ENCODE results near the gene HORMAD2. TPM values are rescaled to one million over a fixed set of nuclear protein-coding genes. Genes with fewer than 3 reads are reported as not detected.
"Not testable (repeated sequence)": the region's sequence is repeated elsewhere in the genome, so short reads cannot be mapped to it uniquely, and the experiment has no call there.

Gene HORMAD2
- total RNA-seq, 6 donors from 2014 or later: 0.80 TPM; not detected in 5

DNA sequence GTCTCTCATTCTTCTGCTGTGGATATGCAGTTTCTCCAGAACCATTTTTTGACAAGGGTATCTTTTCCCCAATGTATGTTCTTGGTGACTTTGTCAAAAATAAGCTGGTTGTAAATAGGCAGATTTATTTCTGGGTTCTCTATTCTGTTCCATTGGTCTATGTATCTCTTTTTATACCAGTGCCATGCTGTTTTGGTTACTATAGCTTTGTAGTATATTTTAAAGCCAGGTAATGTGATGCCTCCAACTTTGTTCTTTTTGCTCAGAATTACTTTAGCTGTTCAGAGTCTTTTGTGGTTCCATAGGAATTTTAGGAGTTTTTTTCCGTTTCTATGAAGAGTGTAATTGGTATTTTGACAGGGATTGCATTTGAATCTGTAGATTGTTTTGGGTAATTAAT is 12.4 kb downstream of the HORMAD2 start:
- no peak overlapping the region for H3K4me3 ChIP-seq
- no peak overlapping the region for H3K27ac ChIP-seq
- H3K4me1 ChIP-seq: peaks cover 0 to 7% (median 0%) of the 10 kb centered on the region in 4 donors
- 79 to 86% methylated on average over 1 of the region's 1 CpG for WGBS, 2 donors
- H3K9me3 ChIP-seq: no peaks in the 10 kb centered on the region
- H3K27me3 ChIP-seq: no peaks in the 10 kb centered on the region
- DNase-seq (no peak), ATAC-seq (ENCODE audit: low FRiP score in 2 of 2) (no peak)
- TF ChIP-seq EP300 (IDR thresholded peaks at IDR 0.05) (no peak), POLR2A (IDR thresholded peaks at IDR 0.05) (no peak), POLR2AphosphoS5 (IDR thresholded peaks at IDR 0.05) (no peak)
- TF ChIP-seq, protein P1, sequence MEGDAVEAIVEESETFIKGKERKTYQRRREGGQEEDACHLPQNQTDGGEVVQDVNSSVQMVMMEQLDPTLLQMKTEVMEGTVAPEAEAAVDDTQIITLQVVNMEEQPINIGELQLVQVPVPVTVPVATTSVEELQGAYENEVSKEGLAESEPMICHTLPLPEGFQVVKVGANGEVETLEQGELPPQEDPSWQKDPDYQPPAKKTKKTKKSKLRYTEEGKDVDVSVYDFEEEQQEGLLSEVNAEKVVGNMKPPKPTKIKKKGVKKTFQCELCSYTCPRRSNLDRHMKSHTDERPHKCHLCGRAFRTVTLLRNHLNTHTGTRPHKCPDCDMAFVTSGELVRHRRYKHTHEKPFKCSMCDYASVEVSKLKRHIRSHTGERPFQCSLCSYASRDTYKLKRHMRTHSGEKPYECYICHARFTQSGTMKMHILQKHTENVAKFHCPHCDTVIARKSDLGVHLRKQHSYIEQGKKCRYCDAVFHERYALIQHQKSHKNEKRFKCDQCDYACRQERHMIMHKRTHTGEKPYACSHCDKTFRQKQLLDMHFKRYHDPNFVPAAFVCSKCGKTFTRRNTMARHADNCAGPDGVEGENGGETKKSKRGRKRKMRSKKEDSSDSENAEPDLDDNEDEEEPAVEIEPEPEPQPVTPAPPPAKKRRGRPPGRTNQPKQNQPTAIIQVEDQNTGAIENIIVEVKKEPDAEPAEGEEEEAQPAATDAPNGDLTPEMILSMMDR (IDR thresholded peaks at IDR 0.05): no peak
- H3K36me3 ChIP-seq: no peaks in the 10 kb centered on the region

DNA sequence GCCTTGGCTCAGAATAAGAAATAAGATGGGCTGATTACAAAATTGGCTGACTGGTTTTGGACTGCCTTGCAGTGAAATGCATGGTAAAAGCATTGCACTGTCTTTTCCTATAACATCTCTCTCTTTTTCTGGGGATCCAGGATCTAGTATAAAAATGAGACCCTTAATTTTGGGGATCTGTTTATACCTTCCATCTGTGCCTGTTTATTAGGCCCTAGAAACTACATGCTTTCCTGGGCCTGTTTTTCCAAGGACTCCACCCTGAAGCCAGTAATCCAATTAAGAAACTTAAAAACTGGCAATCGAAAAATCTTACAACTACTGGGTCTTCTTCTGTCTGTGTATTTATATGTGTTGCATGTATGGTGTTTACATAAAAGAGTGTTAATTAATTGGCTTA is 14.5 kb downstream of the HORMAD2 start:
- no peaks in the 10 kb centered on the region for H3K27me3 ChIP-seq
- no peaks in the 10 kb centered on the region for H3K9me3 ChIP-seq
- ATAC-seq (ENCODE audit: low FRiP score in 2 of 2) (no peak), DNase-seq (no peak)
- no peak for TF ChIP-seq EP300 (IDR thresholded peaks at IDR 0.05)
- TF ChIP-seq POLR2AphosphoS5 (IDR thresholded peaks at IDR 0.05): no peak
- no peak for TF ChIP-seq POLR2A (IDR thresholded peaks at IDR 0.05)
- TF ChIP-seq, protein P1 (IDR thresholded peaks at IDR 0.05): no peak
- no peak overlapping the region for H3K4me3 ChIP-seq
- H3K4me1 ChIP-seq: no peaks in the 10 kb centered on the region
- H3K36me3 ChIP-seq: no peaks in the 10 kb centered on the region
- 90 to 97% methylated on average over 1 of the region's 1 CpG for WGBS, 2 donors
- H3K27ac ChIP-seq: no peak overlapping the region

DNA sequence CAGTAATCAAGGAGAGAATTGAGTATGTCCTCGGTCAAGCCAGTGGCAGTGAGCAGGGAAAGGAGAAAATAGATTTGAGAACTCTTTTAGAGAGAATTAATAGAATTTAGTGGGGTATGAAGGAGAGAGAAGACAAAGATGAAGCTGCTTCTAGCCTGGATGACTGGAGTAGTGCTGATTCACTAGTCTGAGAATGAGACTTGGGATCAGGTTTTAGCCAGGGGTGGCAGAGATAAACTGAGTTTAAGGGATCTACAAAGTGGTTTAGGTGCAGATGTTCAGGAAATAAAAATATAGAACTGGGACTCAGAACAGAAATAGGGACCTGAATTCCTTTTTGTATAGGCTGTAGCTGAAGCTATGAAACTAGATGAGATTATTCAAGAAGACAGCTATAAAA is 17.6 kb downstream of the HORMAD2 start:
- Histone ChIP-seq H3K27me3 (no peaks in the 10 kb centered on the region), H3K4me3 (no peak overlapping the region), H3K9me3 (no peaks in the 10 kb centered on the region), H3K27ac (no peak overlapping the region), H3K36me3 (no peaks in the 10 kb centered on the region), H3K4me1 (no peaks in the 10 kb centered on the region)
- 0 to 65% methylated on average over 1 of the region's 1 CpG for WGBS, 2 donors
- DNase-seq (no peak), ATAC-seq (ENCODE audit: low FRiP score in 2 of 2) (no peak)
- TF ChIP-seq POLR2AphosphoS5 (IDR thresholded peaks at IDR 0.05): no peak
- no peak for TF ChIP-seq EP300 (IDR thresholded peaks at IDR 0.05)
- no peak for TF ChIP-seq POLR2A (IDR thresholded peaks at IDR 0.05)
- TF ChIP-seq, protein P1 (IDR thresholded peaks at IDR 0.05): no peak

DNA sequence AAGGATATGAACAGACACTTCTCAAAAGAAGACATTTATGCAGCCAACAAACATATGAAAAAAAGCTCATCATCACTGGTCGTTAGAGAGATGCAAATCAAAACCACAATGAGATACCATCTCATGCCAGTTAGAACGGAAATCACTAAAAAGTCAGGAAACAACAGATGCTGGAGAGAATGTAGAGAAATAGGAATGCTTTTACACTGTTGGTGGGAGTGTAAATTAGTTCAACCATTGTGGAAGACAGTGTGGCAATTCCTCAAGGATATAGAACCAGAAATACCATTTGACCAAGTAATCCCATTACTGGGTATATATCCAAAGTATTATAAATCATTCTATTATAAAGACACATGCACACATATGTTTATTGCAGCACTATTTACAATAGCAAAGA is 20.5 kb downstream of the HORMAD2 start:
- H3K27me3 ChIP-seq; H3K4me3 ChIP-seq; H3K9me3 ChIP-seq; H3K36me3 ChIP-seq; H3K27ac ChIP-seq; H3K4me1 ChIP-seq; DNase-seq; ATAC-seq (ENCODE audit: low FRiP score in 2 of 2): not testable (repeated sequence)
- WGBS, 2 donors: 29 to 39% methylated on average over 2 of the region's 2 CpGs

DNA sequence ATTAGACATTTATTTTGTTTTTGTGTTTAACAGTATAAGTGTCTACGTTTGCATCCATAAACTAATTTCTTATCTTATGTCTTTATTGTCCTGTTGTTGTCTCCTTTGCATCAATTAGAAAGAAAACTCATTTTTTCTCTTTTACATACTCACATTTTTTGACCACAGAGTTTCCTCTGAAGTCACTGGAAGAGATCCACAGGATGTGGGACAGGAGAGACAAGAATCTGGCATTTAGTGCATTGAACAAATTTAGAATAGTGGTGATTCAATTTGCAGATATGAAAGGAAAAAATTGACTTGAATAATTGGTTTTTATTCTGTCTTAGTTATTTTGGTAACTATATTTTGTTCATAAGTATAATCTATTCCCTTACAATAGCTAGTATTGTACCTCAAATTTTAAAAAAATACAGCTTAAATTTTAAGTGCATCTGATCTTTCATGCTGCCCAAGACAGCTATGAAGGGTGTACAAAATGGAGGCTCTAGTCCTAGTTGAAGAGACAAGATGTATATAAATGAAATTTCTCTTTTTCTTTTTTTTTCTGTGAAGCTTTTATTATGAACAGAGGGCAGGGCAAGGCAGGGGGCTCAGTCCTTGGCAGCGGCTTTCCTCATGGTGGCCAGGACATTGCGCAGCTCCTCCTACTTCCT is 24.4 kb downstream of the HORMAD2 start:
- TF ChIP-seq POLR2A (IDR thresholded peaks at IDR 0.05) (no peak), EP300 (IDR thresholded peaks at IDR 0.05) (no peak), POLR2AphosphoS5 (IDR thresholded peaks at IDR 0.05) (no peak)
- TF ChIP-seq, protein P1 (IDR thresholded peaks at IDR 0.05): no peak
- DNase-seq: no peak
- H3K4me1 ChIP-seq: no peaks in the 10 kb centered on the region
- H3K4me3 ChIP-seq: no peak overlapping the region
- H3K9me3 ChIP-seq: no peaks in the 10 kb centered on the region
- ATAC-seq (ENCODE audit: low FRiP score in 2 of 2): no peak
- no peaks in the 10 kb centered on the region for H3K36me3 ChIP-seq
- no peaks in the 10 kb centered on the region for H3K27me3 ChIP-seq
- WGBS, 2 donors: 67 to 70% methylated on average over 3 of the region's 3 CpGs
- no peak overlapping the region for H3K27ac ChIP-seq
